Activated naive CD4-positive, alpha-beta T cell treated with Interleukin-2 at 50 U/mL for 16 hours (primary cell): ENCODE measurements around the gene SH2D5.
"Not testable (repeated sequence)": the region's sequence is repeated elsewhere in the genome, so short reads cannot be mapped to it uniquely, and the experiment has no call there.

Experiments used
- DNase-seq: peaks from one replicate; pipeline ENCODE4 v3.0.0-alpha.2; 2020

Gene SH2D5

GRCh38 chr1:20689645-20690056 is 42.9 kb downstream of the SH2D5 start:
- DNase-seq = no peak

- no peak for DNase-seq
Observed at GRCh38 chr1:20686883-20687725, 45.4 kb downstream of the SH2D5 start.

- DNase-seq = no peak
Observed at GRCh38 chr1:20685741-20686140, 46.8 kb downstream of the SH2D5 start.

DNA sequence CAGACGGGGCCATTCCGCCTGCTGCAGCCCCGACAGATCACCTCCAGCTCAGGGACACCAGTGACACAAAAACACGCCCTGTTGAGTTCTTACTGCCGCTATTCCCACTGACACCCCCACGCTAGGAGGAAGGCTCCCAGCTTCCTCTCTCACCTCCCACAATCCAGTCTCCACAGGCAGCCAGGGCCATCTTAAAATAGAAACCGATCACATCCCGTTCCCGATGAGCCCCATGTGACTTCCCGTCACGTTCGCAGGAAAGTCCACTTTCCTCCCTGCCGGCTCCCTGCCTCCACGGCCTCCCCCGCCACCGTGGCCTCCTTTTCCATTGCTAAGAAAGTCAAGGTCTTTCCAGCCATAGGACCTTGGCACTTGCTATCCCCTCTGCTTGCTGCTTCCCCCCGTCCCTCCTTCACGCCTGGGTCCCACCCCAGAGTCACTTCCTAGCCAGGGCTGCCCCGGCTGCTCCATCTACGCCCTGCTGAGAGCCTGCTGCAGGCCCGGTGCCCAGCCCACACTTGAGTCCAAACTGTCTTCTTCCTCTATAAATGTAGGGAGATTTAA is 47.3 kb downstream of the SH2D5 start:
- DNase-seq = no peak

GRCh38 chr1:20684651-20685050 is 47.9 kb downstream of the SH2D5 start:
- no peak for DNase-seq

DNA sequence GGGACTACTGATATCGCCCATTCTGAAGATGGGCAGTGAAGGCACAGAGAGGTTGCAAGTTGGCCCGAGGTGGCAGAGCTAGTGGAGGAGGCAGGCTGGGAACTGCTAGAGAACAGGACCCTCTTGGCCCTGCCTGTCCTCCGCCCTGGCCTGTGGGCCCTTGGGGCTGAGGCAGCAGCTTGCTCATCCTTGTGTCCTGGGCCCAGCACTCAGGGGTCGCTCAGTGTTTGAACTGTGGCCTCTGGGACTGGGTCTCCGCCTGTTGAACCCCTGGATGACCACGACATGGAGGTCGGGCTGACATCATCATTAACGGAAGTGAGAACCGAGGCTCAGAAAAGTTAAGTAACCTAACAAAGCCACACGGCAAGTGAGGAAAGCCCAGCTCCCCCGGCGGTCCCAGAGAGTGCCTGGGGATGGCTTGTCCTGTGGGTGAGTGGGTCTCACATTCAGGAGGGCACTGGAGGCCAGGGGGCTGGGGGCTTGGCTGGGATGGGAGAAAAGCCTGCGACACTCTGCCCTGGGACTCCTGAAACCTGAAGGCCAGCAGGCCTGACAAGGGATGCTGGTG is 48.4 kb downstream of the SH2D5 start:
- DNase-seq = no peak

GRCh38 chr1:20683614-20684013 is 48.9 kb downstream of the SH2D5 start:
- DNase-seq = no peak

DNA sequence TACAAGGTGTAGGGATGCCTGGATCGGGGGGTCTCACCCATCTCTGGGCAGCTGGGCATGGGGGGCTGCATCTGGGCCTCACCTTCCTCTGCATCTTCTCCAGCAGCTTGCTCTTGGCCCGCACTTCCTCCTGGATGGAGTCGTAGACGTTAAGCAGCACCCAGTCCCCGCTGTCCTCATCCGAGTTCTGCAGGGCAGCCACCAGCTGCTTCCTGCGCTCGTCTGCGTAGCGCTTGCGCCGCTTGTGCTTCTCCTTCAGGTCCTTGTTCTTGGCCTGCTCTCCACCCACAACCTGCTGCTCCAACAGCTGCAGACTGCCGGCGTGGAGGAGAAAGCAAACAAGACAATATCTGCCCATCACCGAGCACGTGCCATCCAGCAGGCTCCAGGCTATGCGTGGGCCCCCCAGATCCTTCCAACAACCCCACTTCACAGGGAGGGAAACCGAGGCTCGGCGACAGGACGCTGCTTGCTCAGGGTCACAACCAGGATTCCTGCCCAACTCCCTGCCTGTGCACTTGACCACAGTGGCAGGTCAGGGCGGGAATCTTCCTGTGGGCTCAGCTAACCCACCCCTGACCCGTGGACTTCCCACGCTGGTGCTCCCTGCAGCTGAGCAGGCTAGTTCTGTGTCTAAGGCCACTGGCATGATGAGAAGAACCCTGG is 49.8 kb downstream of the SH2D5 start:
- DNase-seq = no peak

GRCh38 chr1:20681999-20682398 is 50.5 kb downstream of the SH2D5 start:
- no peak for DNase-seq

DNA sequence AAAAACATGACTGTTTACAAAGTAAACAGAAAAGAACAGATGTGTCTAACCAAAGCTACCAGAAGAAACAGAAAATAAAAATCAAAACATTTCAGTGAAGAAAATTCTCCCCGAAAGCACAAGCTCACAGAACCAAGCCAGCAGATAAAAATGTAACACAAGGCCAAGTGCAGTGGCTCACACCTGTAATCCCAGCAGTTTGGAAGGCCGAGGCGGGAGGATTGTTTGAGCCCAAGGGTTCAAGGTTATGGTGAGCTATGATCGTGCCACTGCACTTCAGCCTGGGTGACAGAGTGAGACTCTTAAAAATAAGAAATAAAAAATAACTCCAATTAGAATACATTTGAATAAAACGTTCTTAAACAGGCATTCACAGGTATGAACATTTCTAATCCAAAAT is 52.2 kb downstream of the SH2D5 start:
- DNase-seq = no peak

DNA sequence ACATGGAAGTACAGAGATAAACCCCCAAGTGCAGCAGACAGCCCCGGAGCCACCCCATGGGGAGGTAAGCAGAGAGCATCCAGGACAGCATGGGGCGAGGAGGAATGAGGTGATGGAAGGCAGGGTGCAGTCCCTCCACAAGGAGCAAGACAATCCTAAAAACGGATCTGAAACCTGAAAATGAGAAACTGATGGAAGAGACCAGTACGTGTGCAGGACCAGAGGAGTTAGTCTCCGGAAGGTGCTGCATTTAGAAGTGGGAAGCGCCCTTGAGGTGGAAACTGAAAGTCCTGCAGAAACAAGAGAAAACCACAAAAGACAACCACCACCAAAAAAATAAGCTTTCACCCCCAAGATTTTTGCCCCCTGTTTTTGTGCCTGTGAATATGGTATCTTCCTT is 53.9 kb downstream of the SH2D5 start:
- no peak for DNase-seq

- not testable (repeated sequence) for DNase-seq
Observed at GRCh38 chr1:20673626-20674025, 58.9 kb downstream of the SH2D5 start.

- DNase-seq = no peak
Observed at GRCh38 chr1:20672265-20672632, 60.3 kb downstream of the SH2D5 start.

DNA sequence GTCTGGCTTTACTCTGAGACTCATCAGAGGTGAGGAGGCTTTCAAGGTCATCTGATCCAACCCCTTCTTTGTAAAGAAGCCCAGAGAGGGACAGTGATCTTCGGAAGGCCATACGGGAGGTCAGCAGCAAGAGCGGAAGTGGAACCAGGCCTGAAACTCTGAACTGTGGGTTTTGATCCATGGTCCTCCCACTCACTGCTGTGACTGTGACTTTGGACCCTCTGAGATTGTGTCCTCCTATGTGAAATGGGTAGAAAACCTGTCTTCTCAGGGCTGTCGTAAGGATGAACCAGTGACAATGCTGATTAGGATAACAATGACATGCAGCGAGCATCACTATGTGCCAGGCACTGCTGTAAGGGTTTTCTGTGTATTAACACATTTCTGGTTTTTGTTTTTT is 61.6 kb downstream of the SH2D5 start:
- no peak for DNase-seq
